HL-60 (cell line): ENCODE data around the gene ABCB6.

Experiments
- DNase-seq, 2 experiments: peaks; one replicate each; pipeline ENCODE4 v3.0.0-alpha.2; 2010 to 2020; ENCODE audit warnings: low read depth in 1 of 2, low spot score in 1 of 2
- H3K27ac ChIP-seq: fragments of 250-450 bp; sonication (Bioruptor Pico); replicated peaks from 2 replicates; pipeline ENCODE4 v1.5.1; 2020; ENCODE audit warnings: mild to moderate bottlenecking, moderate library complexity
- H3K27me3 ChIP-seq: fragments of 250-450 bp; sonication (Bioruptor Pico); 2 replicates; pipeline ENCODE4 v1.5.1; 2021; ENCODE audit warnings: mild to moderate bottlenecking, moderate library complexity; ENCODE audit not compliant: insufficient read depth, poor library complexity, severe bottlenecking
- H3K4me3 ChIP-seq: replicated peaks from 2 replicates; pipeline ENCODE4 v1.5.1; 2011; ENCODE audit warnings: mild to moderate bottlenecking, control low read depth, low read length; ENCODE audit not compliant: insufficient read depth
- GABPA ChIP-seq: IDR thresholded peaks from 2 replicates; pipeline ENCODE4 v1.6.1; 2012; ENCODE audit warnings: low read depth
- POLR2AphosphoS5 ChIP-seq: IDR thresholded peaks from 2 replicates; pipeline ENCODE4 v1.6.1; 2012; ENCODE audit warnings: low read depth
- SPI1 ChIP-seq: IDR thresholded peaks from 2 replicates; pipeline ENCODE4 v1.6.1; 2012; ENCODE audit warnings: low read depth, mild to moderate bottlenecking, borderline replicate concordance
- TF ChIP-seq, protein P1 (sequence below): IDR thresholded peaks from one replicate; pipeline ENCODE4 v1.5.1; 2011; ENCODE audit warnings: low read length, control low read depth, inconsistent platforms; ENCODE audit not compliant: insufficient read depth
- TF ChIP-seq, protein P2 (sequence below): IDR thresholded peaks from 2 replicates; pipeline ENCODE4 v1.6.1; 2012; ENCODE audit warnings: low read depth; ENCODE audit not compliant: insufficient replicate concordance

ABCB6 gene

DNA sequence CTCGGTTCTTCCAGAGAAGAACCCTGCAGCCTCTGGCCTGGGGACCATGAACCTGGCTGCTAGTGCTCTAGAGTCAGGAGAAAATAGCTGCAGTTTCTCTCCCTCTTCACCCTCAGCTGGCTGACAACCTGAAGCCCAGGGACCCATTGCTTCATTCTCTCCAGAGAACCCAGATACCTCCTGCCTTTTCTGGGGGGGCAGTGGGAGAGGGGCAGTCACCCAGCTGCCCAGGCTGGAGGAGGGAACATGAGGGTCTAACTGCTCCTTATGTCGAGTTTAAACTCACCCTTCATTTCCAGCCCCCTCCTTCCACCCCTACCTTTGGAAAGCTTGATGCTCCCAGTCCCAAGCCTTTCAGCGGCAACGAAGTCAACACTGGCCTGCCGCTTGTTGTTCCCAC is 19.8 kb downstream of the ABCB6 start:
- H3K27me3 ChIP-seq, result no peaks in the 10 kb centered on the region
- H3K4me3 ChIP-seq, result no peak overlapping the region
- no peak for DNase-seq
- TF ChIP-seq GABPA (no peak), SPI1 (no peak), POLR2AphosphoS5 (no peak)
- TF ChIP-seq, protein P1, sequence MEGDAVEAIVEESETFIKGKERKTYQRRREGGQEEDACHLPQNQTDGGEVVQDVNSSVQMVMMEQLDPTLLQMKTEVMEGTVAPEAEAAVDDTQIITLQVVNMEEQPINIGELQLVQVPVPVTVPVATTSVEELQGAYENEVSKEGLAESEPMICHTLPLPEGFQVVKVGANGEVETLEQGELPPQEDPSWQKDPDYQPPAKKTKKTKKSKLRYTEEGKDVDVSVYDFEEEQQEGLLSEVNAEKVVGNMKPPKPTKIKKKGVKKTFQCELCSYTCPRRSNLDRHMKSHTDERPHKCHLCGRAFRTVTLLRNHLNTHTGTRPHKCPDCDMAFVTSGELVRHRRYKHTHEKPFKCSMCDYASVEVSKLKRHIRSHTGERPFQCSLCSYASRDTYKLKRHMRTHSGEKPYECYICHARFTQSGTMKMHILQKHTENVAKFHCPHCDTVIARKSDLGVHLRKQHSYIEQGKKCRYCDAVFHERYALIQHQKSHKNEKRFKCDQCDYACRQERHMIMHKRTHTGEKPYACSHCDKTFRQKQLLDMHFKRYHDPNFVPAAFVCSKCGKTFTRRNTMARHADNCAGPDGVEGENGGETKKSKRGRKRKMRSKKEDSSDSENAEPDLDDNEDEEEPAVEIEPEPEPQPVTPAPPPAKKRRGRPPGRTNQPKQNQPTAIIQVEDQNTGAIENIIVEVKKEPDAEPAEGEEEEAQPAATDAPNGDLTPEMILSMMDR, result no peak
- TF ChIP-seq, protein P2, sequence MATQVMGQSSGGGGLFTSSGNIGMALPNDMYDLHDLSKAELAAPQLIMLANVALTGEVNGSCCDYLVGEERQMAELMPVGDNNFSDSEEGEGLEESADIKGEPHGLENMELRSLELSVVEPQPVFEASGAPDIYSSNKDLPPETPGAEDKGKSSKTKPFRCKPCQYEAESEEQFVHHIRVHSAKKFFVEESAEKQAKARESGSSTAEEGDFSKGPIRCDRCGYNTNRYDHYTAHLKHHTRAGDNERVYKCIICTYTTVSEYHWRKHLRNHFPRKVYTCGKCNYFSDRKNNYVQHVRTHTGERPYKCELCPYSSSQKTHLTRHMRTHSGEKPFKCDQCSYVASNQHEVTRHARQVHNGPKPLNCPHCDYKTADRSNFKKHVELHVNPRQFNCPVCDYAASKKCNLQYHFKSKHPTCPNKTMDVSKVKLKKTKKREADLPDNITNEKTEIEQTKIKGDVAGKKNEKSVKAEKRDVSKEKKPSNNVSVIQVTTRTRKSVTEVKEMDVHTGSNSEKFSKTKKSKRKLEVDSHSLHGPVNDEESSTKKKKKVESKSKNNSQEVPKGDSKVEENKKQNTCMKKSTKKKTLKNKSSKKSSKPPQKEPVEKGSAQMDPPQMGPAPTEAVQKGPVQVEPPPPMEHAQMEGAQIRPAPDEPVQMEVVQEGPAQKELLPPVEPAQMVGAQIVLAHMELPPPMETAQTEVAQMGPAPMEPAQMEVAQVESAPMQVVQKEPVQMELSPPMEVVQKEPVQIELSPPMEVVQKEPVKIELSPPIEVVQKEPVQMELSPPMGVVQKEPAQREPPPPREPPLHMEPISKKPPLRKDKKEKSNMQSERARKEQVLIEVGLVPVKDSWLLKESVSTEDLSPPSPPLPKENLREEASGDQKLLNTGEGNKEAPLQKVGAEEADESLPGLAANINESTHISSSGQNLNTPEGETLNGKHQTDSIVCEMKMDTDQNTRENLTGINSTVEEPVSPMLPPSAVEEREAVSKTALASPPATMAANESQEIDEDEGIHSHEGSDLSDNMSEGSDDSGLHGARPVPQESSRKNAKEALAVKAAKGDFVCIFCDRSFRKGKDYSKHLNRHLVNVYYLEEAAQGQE, result no peak
- H3K27ac ChIP-seq, result no peak overlapping the region

DNA sequence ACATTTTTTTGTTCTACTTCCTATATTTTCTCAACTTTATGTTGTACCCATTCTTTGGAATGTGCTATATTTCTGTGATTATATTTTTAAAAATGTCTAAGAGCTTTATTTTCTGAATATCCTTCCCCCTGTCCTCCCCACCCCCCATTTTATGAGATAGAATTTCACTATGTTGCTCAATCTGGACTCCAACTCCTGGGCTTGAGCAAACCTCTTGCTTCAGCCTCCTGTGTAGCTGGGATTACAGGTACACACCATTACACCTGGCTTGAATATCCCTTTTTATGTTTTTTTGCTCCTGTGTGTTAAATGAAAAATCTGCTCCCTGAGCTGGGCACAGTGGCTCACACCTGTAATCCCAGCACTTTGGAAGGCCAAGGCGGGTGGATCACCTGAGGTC is 21.4 kb downstream of the ABCB6 start:
- TF ChIP-seq, protein P2, result no peak
- TF ChIP-seq SPI1 (no peak), POLR2AphosphoS5 (no peak), GABPA (no peak)
- TF ChIP-seq, protein P1, result no peak
- H3K27ac ChIP-seq, result no peak overlapping the region
- H3K4me3 ChIP-seq, result no peak overlapping the region
- DNase-seq, result no peak
- H3K27me3 ChIP-seq, result no peaks in the 10 kb centered on the region

DNA sequence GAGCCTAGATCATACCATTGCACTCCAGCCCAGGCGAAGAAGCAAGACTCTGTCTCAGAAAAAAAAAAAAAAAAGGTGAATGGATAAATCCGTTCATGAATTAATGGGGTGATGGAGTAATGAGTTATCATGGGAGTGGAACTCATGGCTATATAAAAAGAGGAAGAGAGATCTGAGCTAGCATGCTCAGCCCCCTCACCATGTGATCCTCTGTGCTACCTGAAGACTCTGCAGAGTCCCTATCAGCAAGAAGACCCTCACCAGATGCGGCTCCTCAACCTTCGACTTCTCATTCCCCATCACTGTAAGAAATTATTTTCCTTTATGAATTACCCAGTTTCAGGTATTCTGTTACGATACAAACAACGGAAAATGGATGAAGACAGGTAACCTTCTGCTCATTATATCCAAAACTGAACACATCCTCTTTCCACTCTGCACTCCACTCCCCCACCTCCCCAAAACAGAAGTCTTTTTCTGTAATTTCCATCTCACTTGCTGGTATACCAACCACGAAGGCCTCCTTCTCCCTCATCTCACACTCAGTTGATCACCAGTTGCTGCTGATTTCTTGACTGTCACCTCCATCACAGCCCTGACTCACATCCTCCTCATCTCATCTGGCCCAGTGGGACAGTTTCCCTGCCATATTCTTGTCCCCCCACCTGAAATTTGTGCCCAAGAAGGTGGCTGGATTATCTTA is 31.9 kb downstream of the ABCB6 start:
- TF ChIP-seq POLR2AphosphoS5 (no peak), SPI1 (peak; percentile 26; the same call in 1 of the 2 replicates)
- TF ChIP-seq, protein P1, result no peak
- H3K27me3 ChIP-seq, result no peaks in the 10 kb centered on the region
- no peak overlapping the region for H3K27ac ChIP-seq
- H3K4me3 ChIP-seq, result no peak overlapping the region
- no peak for DNase-seq

DNA sequence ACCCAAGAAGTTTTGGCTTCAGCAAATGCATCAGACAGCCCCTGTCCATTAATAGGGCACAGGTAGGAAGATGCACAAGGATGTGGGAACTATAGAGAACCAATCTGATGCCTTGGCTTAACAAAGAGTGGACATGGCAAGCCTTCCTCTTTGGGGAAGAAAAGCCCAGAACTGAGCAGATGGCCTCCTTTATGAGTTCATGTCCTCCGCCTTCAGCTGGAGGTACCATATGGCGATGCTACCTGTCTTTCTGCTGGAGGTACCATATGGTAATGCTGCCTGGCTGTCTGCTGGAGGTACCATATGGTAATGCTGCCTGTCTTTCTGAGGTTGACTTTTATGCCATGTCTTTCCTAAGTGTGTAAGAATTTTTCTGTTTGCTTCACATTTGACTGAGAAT is 34.6 kb downstream of the ABCB6 start:
- DNase-seq, result no peak
- no peak for TF ChIP-seq GABPA
- TF ChIP-seq SPI1, result no peak
- TF ChIP-seq, protein P2, result no peak
- TF ChIP-seq, protein P1, result no peak
- TF ChIP-seq POLR2AphosphoS5, result no peak
- Histone ChIP-seq H3K4me3 (no peak overlapping the region), H3K27ac (no peak overlapping the region), H3K27me3 (no peaks in the 10 kb centered on the region)
